GM19023 (cell line): ENCODE data around the gene MSN.
"Not testable (repeated sequence)": the region's sequence is repeated elsewhere in the genome, so short reads cannot be mapped to it uniquely, and the experiment has no call there.

Experiments used
- ATAC-seq: cut with Tn5 transposase; IDR thresholded peaks from one replicate; pipeline ENCODE4 v1.9.1; 2021; ENCODE audit warnings: mild to moderate bottlenecking, moderate library complexity; ENCODE audit not compliant: unreplicated experiment

The MSN gene

GRCh38 chrX:65667503-65668376 lies at the start of gene MSN:
TSS of gene MSN (plus strand) at chrX:65667654. CDS start at chrX:65667842, 188 bp downstream.
- peak; percentile 81 for ATAC-seq

GRCh38 chrX:65620096-65620705 lies 47.3 kb upstream of the MSN start:
- ATAC-seq: not testable (repeated sequence)

- ATAC-seq: no peak
These were observed 36.7 kb upstream of the MSN start for GRCh38 chrX:65630771-65631170.

GRCh38 chrX:65633826-65634225 lies 33.6 kb upstream of the MSN start:
- ATAC-seq: no peak

GRCh38 chrX:65634732-65635131 lies 32.7 kb upstream of the MSN start:
- no peak for ATAC-seq

- no peak for ATAC-seq
These were observed 32.1 kb upstream of the MSN start for GRCh38 chrX:65635378-65635777.

GRCh38 chrX:65635822-65636221 lies 31.6 kb upstream of the MSN start:
- ATAC-seq: no peak

GRCh38 chrX:65636261-65636660 lies 31.2 kb upstream of the MSN start:
- ATAC-seq: not testable (repeated sequence)

- no peak for ATAC-seq
These were observed 30.1 kb upstream of the MSN start for GRCh38 chrX:65637335-65637734.

GRCh38 chrX:65642914-65643491 lies 24.5 kb upstream of the MSN start:
- no peak for ATAC-seq

GRCh38 chrX:65643531-65644052 lies 23.9 kb upstream of the MSN start:
- no peak for ATAC-seq

GRCh38 chrX:65644621-65645289 lies 22.7 kb upstream of the MSN start:
- no peak for ATAC-seq

GRCh38 chrX:65647801-65648200 lies 19.7 kb upstream of the MSN start:
- ATAC-seq: no peak

- no peak for ATAC-seq
These were observed 15.4 kb upstream of the MSN start for GRCh38 chrX:65652098-65652497.

GRCh38 chrX:65657009-65657441 lies 10.4 kb upstream of the MSN start:
- ATAC-seq: not testable (repeated sequence)

- no peak for ATAC-seq
These were observed 9.8 kb upstream of the MSN start for GRCh38 chrX:65657659-65658058.

- no peak for ATAC-seq
These were observed 9.2 kb upstream of the MSN start for GRCh38 chrX:65658229-65658628.

- ATAC-seq: peak; percentile 27
These were observed 324 bp upstream of the MSN start for GRCh38 chrX:65667157-65667502.

GRCh38 chrX:65668377-65669310 lies 1.2 kb downstream of the MSN start:
- ATAC-seq: no peak

- no peak for ATAC-seq
These were observed 3.8 kb downstream of the MSN start for GRCh38 chrX:65671286-65671685.
